NCI-H510A (cell line): ENCODE results near the gene BNIP2.

Experiments used
- DNase-seq: peaks from one replicate; lab custom pipeline; 2025; lab: John Stamatoyannopoulos, UW

The BNIP2 gene

GRCh38 chr15:59622289-59622688 lies 66.8 kb downstream of the BNIP2 start:
- DNase-seq: no peak

- no peak for DNase-seq
Observed at GRCh38 chr15:59618406-59618805, 70.7 kb downstream of the BNIP2 start.

GRCh38 chr15:59616379-59616778 lies 72.7 kb downstream of the BNIP2 start:
- DNase-seq: no peak

- DNase-seq: no peak
Observed at GRCh38 chr15:59615661-59616060, 73.5 kb downstream of the BNIP2 start.

- DNase-seq: no peak
Observed at GRCh38 chr15:59614153-59614552, 75.0 kb downstream of the BNIP2 start.

- DNase-seq: no peak
Observed at GRCh38 chr15:59611276-59612260, 77.6 kb downstream of the BNIP2 start, which contains the start of gene GCNT3. TSS of gene GCNT3 (plus strand) at chr15:59611783. CDS start at chr15:59618239, 6,456 bp downstream.

GRCh38 chr15:59609730-59610712 lies 79.1 kb downstream of the BNIP2 start:
- no peak for DNase-seq
